ENCODE data around the gene MGAT5. TPM values are rescaled to one million over a fixed set of nuclear protein-coding genes. Genes with fewer than 3 reads are reported as not detected.

The MGAT5 gene
- total and polyA plus RNA-seq, 7 donors: 1.1 to 7.0 (median 2.1) TPM

- Histone ChIP-seq H3K27ac (no peak overlapping the region), H3K27me3 (ENCODE audit: insufficient read depth in 3 of 3, low read length in 2 of 3) (no peaks in the 10 kb centered on the region), H3K4me3 (no peak overlapping the region), H3K9me3 (no peaks in the 10 kb centered on the region), H3K36me3 (ENCODE audit: insufficient read depth in 1 of 2, low read depth in 1 of 2) (no peaks in the 10 kb centered on the region), H3K4me1 (peaks cover 3% of the 10 kb centered on the region)
- DNase-seq (no peak), ATAC-seq (no peak)
- no peak for TF ChIP-seq CTCF (IDR thresholded peaks at IDR 0.05)
- intact Hi-C loops (cut with DNase I): no loop called here
Measured at GRCh38 chr2:134254824-134255223, 952 bp downstream of the MGAT5 start.

GRCh38 chr2:134256956-134257355, 3.1 kb downstream of the MGAT5 start:
- Histone ChIP-seq H3K27ac (no peak overlapping the region), H3K36me3 (ENCODE audit: insufficient read depth in 1 of 2, low read depth in 1 of 2) (no peaks in the 10 kb centered on the region), H3K27me3 (ENCODE audit: insufficient read depth in 3 of 3, low read length in 2 of 3) (no peaks in the 10 kb centered on the region), H3K9me3 (no peaks in the 10 kb centered on the region), H3K4me3 (no peak overlapping the region), H3K4me1 (peaks cover 15% of the 10 kb centered on the region)
- intact Hi-C loops (cut with DNase I): no loop called here
- ATAC-seq: no peak
- no peak for DNase-seq
- TF ChIP-seq CTCF (IDR thresholded peaks at IDR 0.05): no peak
- 92 to 96% (median 95%) methylated on average over 2 of the region's 2 CpGs for WGBS, 3 donors

GRCh38 chr2:134257509-134257908, 3.6 kb downstream of the MGAT5 start:
- Histone ChIP-seq H3K36me3 (ENCODE audit: insufficient read depth in 1 of 2, low read depth in 1 of 2) (no peaks in the 10 kb centered on the region), H3K9me3 (no peaks in the 10 kb centered on the region), H3K4me3 (no peak overlapping the region), H3K4me1 (peaks cover 17% of the 10 kb centered on the region), H3K27ac (no peak overlapping the region), H3K27me3 (ENCODE audit: insufficient read depth in 3 of 3, low read length in 2 of 3) (no peaks in the 10 kb centered on the region)
- no peak for TF ChIP-seq CTCF (IDR thresholded peaks at IDR 0.05)
- ATAC-seq: no peak
- DNase-seq: no peak
- intact Hi-C loops (cut with DNase I): no loop called here

GRCh38 chr2:134257965-134258683, 4.3 kb downstream of the MGAT5 start:
- H3K9me3 ChIP-seq: no peaks in the 10 kb centered on the region
- WGBS, 3 donors: 95 to 98% (median 96%) methylated on average over 7 of the region's 7 CpGs
- H3K27ac ChIP-seq: no peak overlapping the region
- TF ChIP-seq CTCF (IDR thresholded peaks at IDR 0.05): no peak
- intact Hi-C loops (cut with DNase I): no loop called here
- ATAC-seq: no peak
- no peaks in the 10 kb centered on the region for H3K36me3 ChIP-seq (ENCODE audit: insufficient read depth in 1 of 2, low read depth in 1 of 2)
- H3K4me1 ChIP-seq: peaks cover 17% of the 10 kb centered on the region
- no peak overlapping the region for H3K4me3 ChIP-seq
- no peak for DNase-seq
- H3K27me3 ChIP-seq (ENCODE audit: insufficient read depth in 3 of 3, low read length in 2 of 3): no peaks in the 10 kb centered on the region

All from psoas muscle (tissue), 8 donors.